GM18907 (cell line): ENCODE measurements around the gene PHIP.
"Not testable (repeated sequence)": the region's sequence is repeated elsewhere in the genome, so short reads cannot be mapped to it uniquely, and the experiment has no call there.

Experiments used
- ATAC-seq: cut with Tn5 transposase; IDR thresholded peaks from one replicate; pipeline ENCODE4 v1.9.1; 2021; ENCODE audit warnings: mild to moderate bottlenecking, moderate library complexity; ENCODE audit not compliant: unreplicated experiment

Gene PHIP

DNA sequence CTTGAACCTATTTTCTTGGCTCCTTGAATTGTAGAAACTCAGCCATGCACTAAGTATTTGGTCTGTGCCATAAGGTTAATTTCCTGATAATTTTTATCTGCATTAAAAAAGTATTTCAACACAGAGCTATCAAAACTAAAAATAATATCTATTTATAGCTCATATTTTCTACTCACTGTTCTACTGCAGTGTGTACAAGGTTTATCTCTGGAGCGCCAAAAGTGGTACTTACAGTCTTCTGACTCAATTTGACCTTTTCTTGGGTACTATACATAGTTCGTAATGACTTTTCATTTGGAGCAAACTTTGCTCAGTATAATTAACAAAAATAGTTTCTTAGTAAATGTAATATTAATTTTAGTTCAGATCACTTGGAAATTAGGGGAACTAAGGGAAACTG is 141.5 kb downstream of the PHIP start:
- no peak for ATAC-seq

DNA sequence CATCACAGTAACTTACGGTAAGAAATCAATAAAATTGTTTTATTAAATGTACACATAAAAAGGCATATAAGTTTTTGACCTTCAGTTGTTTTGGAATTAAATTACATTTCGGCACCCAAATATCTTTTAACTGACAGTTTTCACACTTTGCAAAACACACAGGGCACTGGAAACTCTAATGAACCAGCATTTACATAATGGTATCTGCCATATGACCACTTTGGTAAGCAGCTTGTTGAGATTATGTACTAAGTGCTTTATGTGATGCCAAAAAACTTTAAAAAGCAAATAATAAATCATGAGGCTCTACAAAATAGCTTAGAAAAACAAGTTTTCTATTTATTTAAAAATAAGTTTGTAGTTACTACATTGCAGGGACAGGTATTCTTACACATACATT is 142.5 kb downstream of the PHIP start:
- no peak for ATAC-seq

GRCh38 chr6:78925317-78925716 is 152.7 kb downstream of the PHIP start:
- ATAC-seq: no peak

- ATAC-seq: not testable (repeated sequence)
These were observed 156.9 kb downstream of the PHIP start for GRCh38 chr6:78921168-78921567.

GRCh38 chr6:78917788-78918187 is 160.3 kb downstream of the PHIP start:
- no peak for ATAC-seq

DNA sequence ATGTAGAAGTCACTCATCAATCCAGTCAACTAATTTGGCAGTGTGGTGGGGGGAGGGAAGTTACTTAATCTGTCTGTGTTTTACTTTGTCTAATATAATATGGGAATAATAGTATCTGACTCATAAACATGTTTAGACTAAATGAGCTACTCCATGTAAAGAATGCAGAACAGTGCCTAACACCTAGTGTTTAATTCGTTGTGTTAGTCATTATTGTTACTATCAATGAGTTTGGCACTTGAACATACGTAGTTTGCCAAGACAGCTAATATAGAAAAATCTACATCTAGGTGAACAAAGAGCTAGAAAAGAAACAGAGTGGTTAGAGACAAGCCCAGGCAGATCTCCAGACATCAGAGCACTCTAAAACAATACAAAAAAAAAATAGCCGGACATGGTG is 161.6 kb downstream of the PHIP start:
- ATAC-seq: no peak

DNA sequence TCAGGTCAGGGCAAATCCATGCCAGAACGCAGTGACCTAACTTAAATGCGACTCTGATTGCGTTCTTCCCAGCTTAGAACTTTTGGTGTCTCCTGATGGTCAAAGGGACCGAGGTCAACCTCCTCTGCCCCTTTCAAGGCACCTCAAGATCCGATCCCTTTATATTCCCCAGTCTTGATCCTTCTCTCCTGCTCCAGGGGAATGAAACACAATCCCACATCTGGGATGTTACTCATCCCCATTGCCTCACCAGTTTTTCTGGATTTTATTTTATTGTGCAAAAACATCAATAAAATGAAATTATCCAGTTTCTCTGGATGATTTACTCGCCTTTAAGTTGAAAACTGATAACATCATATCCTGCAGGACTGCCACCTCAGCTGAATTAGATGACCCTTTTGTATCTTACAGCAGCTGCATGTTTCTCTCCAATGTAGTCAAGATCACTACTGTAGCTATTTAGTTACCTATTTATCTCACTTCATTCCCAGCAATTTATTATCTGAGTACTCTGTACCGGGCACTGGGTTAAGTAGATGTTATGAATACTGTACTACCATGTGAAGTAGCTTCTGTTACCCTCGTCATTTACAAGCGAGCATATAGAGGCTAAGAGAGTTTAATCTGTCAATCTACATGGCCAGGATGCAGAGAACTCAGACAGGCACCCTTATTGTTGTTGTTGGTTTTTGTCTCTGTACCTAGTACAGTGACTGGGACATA is 166.7 kb downstream of the PHIP start:
- no peak for ATAC-seq

- peak; percentile 67 for ATAC-seq
These were observed 167.4 kb downstream of the PHIP start for GRCh38 chr6:78910591-78911171.

DNA sequence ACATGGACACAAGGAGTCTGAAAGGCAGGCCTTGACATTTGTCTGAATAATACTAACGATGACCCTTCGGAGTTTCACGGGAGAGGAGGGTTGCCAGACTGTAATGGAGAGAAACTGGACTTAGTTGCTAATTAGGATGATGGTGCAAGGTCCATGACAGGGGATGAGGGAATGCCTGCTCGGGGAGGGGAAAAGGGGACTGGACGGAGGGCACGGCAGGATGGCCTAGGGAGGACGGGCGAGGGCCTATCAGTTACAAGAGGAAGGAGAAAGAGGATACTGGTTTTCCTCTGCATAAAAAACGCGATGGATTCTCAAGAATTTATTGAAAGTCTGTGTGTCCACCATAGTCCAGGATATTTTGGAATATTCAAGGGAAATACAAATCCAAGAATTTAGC is 168.0 kb downstream of the PHIP start:
- ATAC-seq: no peak

DNA sequence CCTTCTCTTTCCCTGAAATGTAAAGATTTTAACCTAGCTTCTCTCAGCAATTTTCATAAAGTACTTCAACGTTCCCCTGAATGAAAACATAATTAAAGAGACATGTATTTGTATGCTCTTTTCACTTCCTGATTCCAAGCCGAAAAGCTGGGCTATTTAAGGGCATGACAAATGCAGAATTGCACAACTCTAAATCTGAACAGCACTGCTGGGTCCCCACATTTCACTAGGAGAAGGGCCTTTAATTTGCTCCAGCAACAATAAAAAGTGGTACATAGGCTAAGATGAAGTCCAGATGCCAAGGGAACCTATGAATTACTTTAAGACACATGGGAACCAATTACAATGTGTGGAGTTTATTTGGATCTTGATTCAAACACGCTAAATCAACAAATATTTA is 168.7 kb downstream of the PHIP start:
- no peak for ATAC-seq

DNA sequence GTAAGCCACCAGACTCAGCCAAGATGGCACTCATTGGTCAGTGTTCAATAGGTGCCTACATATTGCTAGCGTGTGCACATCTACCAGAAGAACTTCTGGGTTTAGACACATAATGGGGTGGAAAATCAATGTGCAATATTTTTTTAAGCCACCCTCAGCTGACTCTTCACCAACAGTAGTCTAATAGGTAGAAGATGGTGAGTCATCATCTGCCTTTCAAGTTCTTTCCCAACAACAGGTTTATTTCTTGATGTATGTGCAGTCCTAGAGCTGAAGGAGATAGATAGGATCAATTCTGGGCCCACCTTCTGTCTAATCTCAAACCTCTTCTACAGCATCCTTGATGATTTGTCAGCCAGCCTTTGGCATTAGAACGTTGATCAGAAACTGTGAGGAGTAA is 169.4 kb downstream of the PHIP start:
- no peak for ATAC-seq

- no peak for ATAC-seq
These were observed 181.8 kb downstream of the PHIP start for GRCh38 chr6:78896227-78896626.

DNA sequence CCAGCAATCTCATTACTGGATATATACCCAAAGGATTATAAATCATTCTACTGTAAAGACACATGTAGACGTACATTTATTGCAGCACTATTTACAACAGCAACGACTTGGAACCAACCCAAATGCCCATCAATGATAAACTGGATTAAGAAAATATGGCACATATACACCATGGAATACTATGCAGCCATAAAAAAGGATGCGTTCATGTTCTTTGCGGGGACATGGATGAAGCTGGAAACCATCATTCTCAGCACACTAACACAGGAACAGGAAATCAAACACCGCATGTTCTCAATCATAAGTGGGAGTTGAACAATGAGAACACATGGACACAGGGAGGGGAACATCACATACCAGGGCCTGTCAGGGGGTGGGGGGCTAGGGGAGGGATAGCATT is 188.2 kb downstream of the PHIP start:
- not testable (repeated sequence) for ATAC-seq
